ENCODE results near the gene MYL12A. TPM values are rescaled to one million over a fixed set of nuclear protein-coding genes. Genes with fewer than 3 reads are reported as not detected.

MYL12A gene
- total and polyA plus RNA-seq, 2 experiments from 2014 or later, result 206 to 502 TPM

DNA sequence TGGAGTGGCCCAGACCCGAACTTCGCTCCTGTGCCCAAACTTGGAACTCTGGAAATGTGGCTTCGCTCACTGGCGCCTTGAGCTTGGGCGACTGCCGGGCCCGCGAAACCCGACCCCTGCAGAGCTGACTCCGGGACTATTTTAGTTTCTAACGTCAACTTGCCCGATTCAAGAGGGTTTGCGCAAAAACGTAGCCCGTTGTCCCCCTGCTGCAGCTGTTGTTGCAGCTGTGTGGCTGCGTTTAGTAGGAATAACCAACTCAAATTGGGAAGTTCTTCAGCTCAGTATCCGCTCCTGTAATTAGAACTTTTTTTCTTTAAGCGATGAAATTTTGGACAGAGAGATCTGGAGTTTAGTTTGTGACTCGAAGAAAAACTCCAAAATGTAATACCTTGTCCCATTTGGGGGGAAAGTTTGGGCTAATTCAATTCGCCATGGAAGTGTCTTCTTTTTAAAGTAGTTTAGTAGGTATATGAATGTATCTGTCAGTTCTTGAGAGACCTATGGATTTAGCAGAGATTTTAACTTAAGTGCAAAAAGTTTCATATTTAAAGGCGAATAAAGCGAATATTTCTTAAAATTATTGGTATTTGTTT is 559 bp downstream of the MYL12A start (continued):
- TF ChIP-seq ZNF462 (CRISPR knock-in tag; IDR thresholded peaks at IDR 0.05) (no peak), ZNF114 (CRISPR knock-in tag; IDR thresholded peaks at IDR 0.05) (no peak), EZH2 (IDR thresholded peaks at IDR 0.05; ENCODE audit: low read depth, unreplicated experiment) (no peak), STAT1 (IDR thresholded peaks at IDR 0.05; ENCODE audit: unreplicated experiment) (no peak), CREB1 (CRISPR knock-in tag; IDR thresholded peaks at IDR 0.05; ENCODE audit: low read depth) (no peak)

DNA sequence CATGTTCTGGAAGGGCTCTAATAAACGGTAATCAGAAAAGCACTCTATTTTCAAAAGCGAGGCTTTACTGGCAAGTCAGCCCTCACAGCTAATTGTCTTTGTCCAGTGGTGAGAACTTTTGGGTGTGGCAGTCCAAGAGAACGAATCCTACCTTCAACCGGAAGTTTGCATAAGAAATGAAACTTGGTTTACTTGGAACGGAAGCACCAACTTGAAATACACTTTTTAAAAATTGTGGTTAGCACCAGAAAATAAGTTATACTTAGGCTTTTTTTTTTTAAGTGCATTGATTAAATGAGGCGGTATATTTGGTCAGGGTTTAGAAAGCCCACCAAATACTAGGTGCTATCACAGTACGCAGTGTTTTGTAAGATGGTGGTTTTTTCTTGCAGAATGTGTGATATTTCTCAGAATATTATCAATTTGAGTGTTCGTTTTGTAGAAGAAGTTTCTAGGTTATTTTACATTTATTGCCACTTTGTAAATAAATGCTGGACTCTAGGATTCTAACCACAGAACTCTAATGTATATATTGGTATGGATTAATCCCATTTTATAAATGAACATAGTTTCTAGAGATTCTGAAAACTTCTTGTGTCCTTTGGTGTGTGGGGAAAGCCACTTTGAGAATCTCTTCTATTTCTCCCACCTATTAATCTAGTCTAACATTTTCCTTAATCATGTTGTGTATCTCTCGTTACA is 1.2 kb downstream of the MYL12A start:
- no peak for ATAC-seq
- TF ChIP-seq ZNF331 (CRISPR knock-in tag; IDR thresholded peaks at IDR 0.05; ENCODE audit: low read depth) (no peak), CTCF (conservative IDR thresholded peaks at IDR 0.05; ENCODE audit: low read depth in 2 of 2) (no peak), JUNB (IDR thresholded peaks at IDR 0.05; ENCODE audit: unreplicated experiment) (no peak)

More for the DNA sequence above, 1.2 kb downstream of the MYL12A start:
- 0 out of 2 replicates have a peak, but pooled peaks cover 6% of the 10 kb centered on the region for H3F3A ChIP-seq (replicated peaks; ENCODE audit: low read depth)
- peaks cover 25% of the 10 kb centered on the region for H3K36me3 Mint-ChIP-seq (ENCODE audit: low read depth)
- peaks cover 22% of the 10 kb centered on the region; the same call in 2 of the 3 replicates for H3K4me1 Mint-ChIP-seq
- peaks cover 10% of the 10 kb centered on the region for H3K27me3 Mint-ChIP-seq (ENCODE audit: insufficient read depth, low read depth, poor library complexity)
- H3K27me3 ChIP-seq (ENCODE audit: insufficient read depth), result no peaks in the 10 kb centered on the region
- DNase-seq (ENCODE audit: low spot score), result no peak
- peak overlapping the region; percentile 1; the same call in 1 of the 2 replicates for H3K27ac ChIP-seq (ENCODE audit: low read depth)
- no peak overlapping the region for H2AFZ ChIP-seq
- H4K20me1 ChIP-seq (replicated peaks; ENCODE audit: insufficient read depth), result peaks cover 17% of the 10 kb centered on the region; the same call in 1 of the 2 replicates
- peaks cover 10% of the 10 kb centered on the region for H3K36me3 ChIP-seq (ENCODE audit: insufficient read depth)
- peak overlapping the region; percentile 100; the same call in 1 of the 2 replicates for H3K27ac Mint-ChIP-seq
- H3K9me2 ChIP-seq (ENCODE audit: insufficient read depth), result no peaks in the 10 kb centered on the region
- peaks cover 61% of the 10 kb centered on the region for H3K79me2 ChIP-seq (replicated peaks; ENCODE audit: insufficient read depth)
- peaks cover 22% of the 10 kb centered on the region for H3K4me1 ChIP-seq (ENCODE audit: insufficient read depth)
- peak overlapping the region; percentile 75 for H3K4me3 ChIP-seq
- no peaks in the 10 kb centered on the region; the same call in 2 of the 3 replicates for H3K9me3 Mint-ChIP-seq
- peak overlapping the region; percentile 80 for H3K4me2 ChIP-seq
- H3K4me3 Mint-ChIP-seq, result peak overlapping the region; percentile 91
